PFSK-1 (cell line): ENCODE results near the gene SARM1.

Experiments
- POLR2AphosphoS5 ChIP-seq: IDR thresholded peaks from 2 replicates; pipeline ENCODE4 v1.6.1; 2012; ENCODE audit warnings: low read depth, mild to moderate bottlenecking, control low read depth, low read length, moderate library complexity
- REST ChIP-seq, 2 experiments: IDR thresholded peaks; 2 replicates each; pipeline versions ENCODE4 v1.6.1 to v1.8.0; 2011 to 2012; ENCODE audit warnings: low read depth in 2 of 2, low read length in 2 of 2, control low read depth in 1 of 2, inconsistent platforms in 1 of 2, mild to moderate bottlenecking in 1 of 2, moderate library complexity in 1 of 2; ENCODE audit not compliant: insufficient read depth in 1 of 2
- SIN3A ChIP-seq: IDR thresholded peaks from 2 replicates; pipeline ENCODE4 v1.6.1; 2012; ENCODE audit warnings: mild to moderate bottlenecking, low read length, moderate library complexity, borderline replicate concordance; ENCODE audit not compliant: insufficient read depth
- TAF1 ChIP-seq: IDR thresholded peaks from 2 replicates; pipeline ENCODE4 v1.6.1; 2012; ENCODE audit warnings: low read length, control low read depth, borderline replicate concordance; ENCODE audit not compliant: insufficient read depth

GRCh38 chr17:28324267-28324745 lies 47.2 kb upstream of the SARM1 start:
- TF ChIP-seq POLR2AphosphoS5 (no peak), TAF1 (no peak), REST (IDR thresholded peaks at IDR 0.05; ENCODE audit: insufficient read depth in 1 of 2, low read depth in 2 of 2, low read length in 2 of 2) (no peak), SIN3A (no peak)
